Measurements from ENCODE around the gene CLDN15. TPM values are rescaled to one million over a fixed set of nuclear protein-coding genes. Genes with fewer than 3 reads are reported as not detected.

Gene CLDN15
- polyA plus RNA-seq, 2 of the 4 experiments (the other 2 are of a cell fraction): 9.6 to 12.9 TPM

DNA sequence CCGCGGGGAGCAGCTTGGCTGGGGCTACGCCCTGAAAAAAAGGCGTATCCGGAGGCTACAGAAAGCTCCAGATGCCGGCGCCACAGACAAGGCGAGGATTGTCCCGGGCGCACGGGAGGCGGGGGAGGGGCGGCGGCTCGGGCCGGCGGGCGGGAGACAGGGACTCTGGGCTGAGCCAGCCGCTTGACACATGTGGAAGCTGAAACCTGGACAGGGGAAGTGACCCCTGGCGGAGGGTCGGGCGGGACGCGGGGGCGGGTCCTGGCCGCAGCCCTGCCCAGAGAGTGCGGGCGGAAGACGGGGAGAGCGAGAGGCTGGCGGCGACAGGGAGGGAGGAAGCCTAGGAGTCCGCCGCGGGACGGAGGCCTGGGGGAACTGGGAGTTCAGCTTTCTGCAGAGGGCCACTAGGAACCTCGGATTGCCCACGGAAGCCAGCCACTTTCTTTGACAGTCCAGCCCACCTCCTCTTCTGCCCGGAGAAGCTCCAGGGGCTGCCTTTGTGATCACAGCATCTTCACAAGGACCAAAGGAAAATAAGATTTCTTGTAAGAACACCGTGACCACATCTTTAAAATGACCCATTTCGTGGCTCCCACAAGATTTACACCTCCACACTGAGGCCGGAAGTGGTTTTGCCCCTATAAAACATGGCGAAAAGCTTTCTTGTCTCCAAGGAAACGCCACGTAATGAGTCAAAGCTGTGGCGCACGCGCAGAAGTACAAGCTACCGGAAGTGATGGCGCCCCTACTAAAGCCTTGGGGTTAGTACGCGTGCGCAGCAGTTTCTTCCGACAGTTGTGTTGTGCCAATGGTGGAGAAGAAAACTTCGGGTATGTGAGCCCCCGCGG lies 20.0 kb downstream of the CLDN15 start, which contains the start of the genes PLOD3 and ZNHIT1 (continued):
- no peak for TF ChIP-seq CBX8 (IDR thresholded peaks at IDR 0.05)
- no peak for TF ChIP-seq POLR2AphosphoS2 (conservative IDR thresholded peaks at IDR 0.05; ENCODE audit: low read length)
- TF ChIP-seq FOXS1 (CRISPR knock-in tag; IDR thresholded peaks at IDR 0.05): no peak
- no peak for TF ChIP-seq JUNB (IDR thresholded peaks at IDR 0.05)
- TF ChIP-seq ZC3H11A (IDR thresholded peaks at IDR 0.05): no peak
- no peak for TF ChIP-seq EHMT2 (IDR thresholded peaks at IDR 0.05; ENCODE audit: low read depth)
- TF ChIP-seq PHF8 (IDR thresholded peaks at IDR 0.05; ENCODE audit: borderline replicate concordance, low read depth): peak; percentile 64
- TF ChIP-seq FOSL2 (IDR thresholded peaks at IDR 0.05): no peak
- peak; percentile 40 for TF ChIP-seq FOSL2 (CRISPR knock-in tag; IDR thresholded peaks at IDR 0.05)
- TF ChIP-seq, protein P1, sequence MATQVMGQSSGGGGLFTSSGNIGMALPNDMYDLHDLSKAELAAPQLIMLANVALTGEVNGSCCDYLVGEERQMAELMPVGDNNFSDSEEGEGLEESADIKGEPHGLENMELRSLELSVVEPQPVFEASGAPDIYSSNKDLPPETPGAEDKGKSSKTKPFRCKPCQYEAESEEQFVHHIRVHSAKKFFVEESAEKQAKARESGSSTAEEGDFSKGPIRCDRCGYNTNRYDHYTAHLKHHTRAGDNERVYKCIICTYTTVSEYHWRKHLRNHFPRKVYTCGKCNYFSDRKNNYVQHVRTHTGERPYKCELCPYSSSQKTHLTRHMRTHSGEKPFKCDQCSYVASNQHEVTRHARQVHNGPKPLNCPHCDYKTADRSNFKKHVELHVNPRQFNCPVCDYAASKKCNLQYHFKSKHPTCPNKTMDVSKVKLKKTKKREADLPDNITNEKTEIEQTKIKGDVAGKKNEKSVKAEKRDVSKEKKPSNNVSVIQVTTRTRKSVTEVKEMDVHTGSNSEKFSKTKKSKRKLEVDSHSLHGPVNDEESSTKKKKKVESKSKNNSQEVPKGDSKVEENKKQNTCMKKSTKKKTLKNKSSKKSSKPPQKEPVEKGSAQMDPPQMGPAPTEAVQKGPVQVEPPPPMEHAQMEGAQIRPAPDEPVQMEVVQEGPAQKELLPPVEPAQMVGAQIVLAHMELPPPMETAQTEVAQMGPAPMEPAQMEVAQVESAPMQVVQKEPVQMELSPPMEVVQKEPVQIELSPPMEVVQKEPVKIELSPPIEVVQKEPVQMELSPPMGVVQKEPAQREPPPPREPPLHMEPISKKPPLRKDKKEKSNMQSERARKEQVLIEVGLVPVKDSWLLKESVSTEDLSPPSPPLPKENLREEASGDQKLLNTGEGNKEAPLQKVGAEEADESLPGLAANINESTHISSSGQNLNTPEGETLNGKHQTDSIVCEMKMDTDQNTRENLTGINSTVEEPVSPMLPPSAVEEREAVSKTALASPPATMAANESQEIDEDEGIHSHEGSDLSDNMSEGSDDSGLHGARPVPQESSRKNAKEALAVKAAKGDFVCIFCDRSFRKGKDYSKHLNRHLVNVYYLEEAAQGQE (IDR thresholded peaks at IDR 0.05): no peak
- TF ChIP-seq CBX2 (IDR thresholded peaks at IDR 0.05; ENCODE audit: borderline replicate concordance, low read depth): no peak
- TF ChIP-seq EHF (CRISPR knock-in tag; IDR thresholded peaks at IDR 0.05): no peak
- TF ChIP-seq NFE2L2 (conservative IDR thresholded peaks at IDR 0.05; ENCODE audit: low read length): no peak
- TF ChIP-seq SREBF2 (IDR thresholded peaks at IDR 0.05): no peak
- no peak for TF ChIP-seq BHLHE40 (IDR thresholded peaks at IDR 0.05; ENCODE audit: low read depth, low read length)
- no peak for TF ChIP-seq RFX5 (IDR thresholded peaks at IDR 0.05)
- TF ChIP-seq, protein P2, sequence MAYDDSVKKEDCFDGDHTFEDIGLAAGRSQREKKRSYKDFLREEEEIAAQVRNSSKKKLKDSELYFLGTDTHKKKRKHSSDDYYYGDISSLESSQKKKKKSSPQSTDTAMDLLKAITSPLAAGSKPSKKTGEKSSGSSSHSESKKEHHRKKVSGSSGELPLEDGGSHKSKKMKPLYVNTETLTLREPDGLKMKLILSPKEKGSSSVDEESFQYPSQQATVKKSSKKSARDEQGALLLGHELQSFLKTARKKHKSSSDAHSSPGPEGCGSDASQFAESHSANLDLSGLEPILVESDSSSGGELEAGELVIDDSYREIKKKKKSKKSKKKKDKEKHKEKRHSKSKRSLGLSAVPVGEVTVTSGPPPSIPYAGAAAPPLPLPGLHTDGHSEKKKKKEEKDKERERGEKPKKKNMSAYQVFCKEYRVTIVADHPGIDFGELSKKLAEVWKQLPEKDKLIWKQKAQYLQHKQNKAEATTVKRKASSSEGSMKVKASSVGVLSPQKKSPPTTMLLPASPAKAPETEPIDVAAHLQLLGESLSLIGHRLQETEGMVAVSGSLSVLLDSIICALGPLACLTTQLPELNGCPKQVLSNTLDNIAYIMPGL (CRISPR knock-in tag; IDR thresholded peaks at IDR 0.05; ENCODE audit: borderline replicate concordance): no peak
- peak; percentile 73 for TF ChIP-seq POLR2A (IDR thresholded peaks at IDR 0.05; ENCODE audit: low read length)
- TF ChIP-seq TFCP2L1 (CRISPR knock-in tag; IDR thresholded peaks at IDR 0.05): no peak
- TF ChIP-seq MAZ (IDR thresholded peaks at IDR 0.05; ENCODE audit: borderline replicate concordance, low read depth, low read length): no peak
- TF ChIP-seq HEYL (CRISPR knock-in tag; IDR thresholded peaks at IDR 0.05): no peak
- TF ChIP-seq CEBPB (IDR thresholded peaks at IDR 0.05): no peak
- TF ChIP-seq, protein P3, sequence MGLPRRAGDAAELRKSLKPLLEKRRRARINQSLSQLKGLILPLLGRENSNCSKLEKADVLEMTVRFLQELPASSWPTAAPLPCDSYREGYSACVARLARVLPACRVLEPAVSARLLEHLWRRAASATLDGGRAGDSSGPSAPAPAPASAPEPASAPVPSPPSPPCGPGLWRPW (IDR thresholded peaks at IDR 0.05): no peak
- TF ChIP-seq KDM1A (IDR thresholded peaks at IDR 0.05; ENCODE audit: low read depth): no peak
- TF ChIP-seq RAD21 (conservative IDR thresholded peaks at IDR 0.05 in 1 of 2, IDR thresholded peaks at IDR 0.05 in 1 of 2): no peak; a peak in 1 of 5 replicates
- no peak for TF ChIP-seq NR3C1 (IDR thresholded peaks at IDR 0.05)
- TF ChIP-seq, protein P4, sequence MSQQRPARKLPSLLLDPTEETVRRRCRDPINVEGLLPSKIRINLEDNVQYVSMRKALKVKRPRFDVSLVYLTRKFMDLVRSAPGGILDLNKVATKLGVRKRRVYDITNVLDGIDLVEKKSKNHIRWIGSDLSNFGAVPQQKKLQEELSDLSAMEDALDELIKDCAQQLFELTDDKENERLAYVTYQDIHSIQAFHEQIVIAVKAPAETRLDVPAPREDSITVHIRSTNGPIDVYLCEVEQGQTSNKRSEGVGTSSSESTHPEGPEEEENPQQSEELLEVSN (IDR thresholded peaks at IDR 0.05; ENCODE audit: borderline replicate concordance, low read depth): peak; percentile 36; the same call in 1 of the 2 replicates
- TF ChIP-seq, protein P5, sequence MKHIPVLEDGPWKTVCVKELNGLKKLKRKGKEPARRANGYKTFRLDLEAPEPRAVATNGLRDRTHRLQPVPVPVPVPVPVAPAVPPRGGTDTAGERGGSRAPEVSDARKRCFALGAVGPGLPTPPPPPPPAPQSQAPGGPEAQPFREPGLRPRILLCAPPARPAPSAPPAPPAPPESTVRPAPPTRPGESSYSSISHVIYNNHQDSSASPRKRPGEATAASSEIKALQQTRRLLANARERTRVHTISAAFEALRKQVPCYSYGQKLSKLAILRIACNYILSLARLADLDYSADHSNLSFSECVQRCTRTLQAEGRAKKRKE (CRISPR knock-in tag; IDR thresholded peaks at IDR 0.05; ENCODE audit: low read depth): no peak
- TF ChIP-seq, protein P6, sequence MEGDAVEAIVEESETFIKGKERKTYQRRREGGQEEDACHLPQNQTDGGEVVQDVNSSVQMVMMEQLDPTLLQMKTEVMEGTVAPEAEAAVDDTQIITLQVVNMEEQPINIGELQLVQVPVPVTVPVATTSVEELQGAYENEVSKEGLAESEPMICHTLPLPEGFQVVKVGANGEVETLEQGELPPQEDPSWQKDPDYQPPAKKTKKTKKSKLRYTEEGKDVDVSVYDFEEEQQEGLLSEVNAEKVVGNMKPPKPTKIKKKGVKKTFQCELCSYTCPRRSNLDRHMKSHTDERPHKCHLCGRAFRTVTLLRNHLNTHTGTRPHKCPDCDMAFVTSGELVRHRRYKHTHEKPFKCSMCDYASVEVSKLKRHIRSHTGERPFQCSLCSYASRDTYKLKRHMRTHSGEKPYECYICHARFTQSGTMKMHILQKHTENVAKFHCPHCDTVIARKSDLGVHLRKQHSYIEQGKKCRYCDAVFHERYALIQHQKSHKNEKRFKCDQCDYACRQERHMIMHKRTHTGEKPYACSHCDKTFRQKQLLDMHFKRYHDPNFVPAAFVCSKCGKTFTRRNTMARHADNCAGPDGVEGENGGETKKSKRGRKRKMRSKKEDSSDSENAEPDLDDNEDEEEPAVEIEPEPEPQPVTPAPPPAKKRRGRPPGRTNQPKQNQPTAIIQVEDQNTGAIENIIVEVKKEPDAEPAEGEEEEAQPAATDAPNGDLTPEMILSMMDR (IDR thresholded peaks at IDR 0.05): no peak; the same call in 1 of the 3 replicates
- TF ChIP-seq, protein P7, sequence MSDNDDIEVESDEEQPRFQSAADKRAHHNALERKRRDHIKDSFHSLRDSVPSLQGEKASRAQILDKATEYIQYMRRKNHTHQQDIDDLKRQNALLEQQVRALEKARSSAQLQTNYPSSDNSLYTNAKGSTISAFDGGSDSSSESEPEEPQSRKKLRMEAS (IDR thresholded peaks at IDR 0.05): peak; percentile 69; the same call in 1 of the 2 replicates
- TF ChIP-seq RNF2 (IDR thresholded peaks at IDR 0.05; ENCODE audit: borderline replicate concordance, low read depth): no peak
- TF ChIP-seq EP300 (IDR thresholded peaks at IDR 0.05): no peak
- TF ChIP-seq TP53 (CRISPR knock-in tag; IDR thresholded peaks at IDR 0.05): no peak
- no peak for TF ChIP-seq HDAC2 (IDR thresholded peaks at IDR 0.05)
- no peak for TF ChIP-seq RARB (CRISPR knock-in tag; IDR thresholded peaks at IDR 0.05)
